HG03571 (cell line): ENCODE data around the gene PIP5K1B.
"Not testable (repeated sequence)": the region's sequence is repeated elsewhere in the genome, so short reads cannot be mapped to it uniquely, and the experiment has no call there.

Source experiments
- ATAC-seq: cut with Tn5 transposase; IDR thresholded peaks from one replicate; pipeline ENCODE4 v1.9.1; 2021; ENCODE audit not compliant: unreplicated experiment

The PIP5K1B gene

DNA sequence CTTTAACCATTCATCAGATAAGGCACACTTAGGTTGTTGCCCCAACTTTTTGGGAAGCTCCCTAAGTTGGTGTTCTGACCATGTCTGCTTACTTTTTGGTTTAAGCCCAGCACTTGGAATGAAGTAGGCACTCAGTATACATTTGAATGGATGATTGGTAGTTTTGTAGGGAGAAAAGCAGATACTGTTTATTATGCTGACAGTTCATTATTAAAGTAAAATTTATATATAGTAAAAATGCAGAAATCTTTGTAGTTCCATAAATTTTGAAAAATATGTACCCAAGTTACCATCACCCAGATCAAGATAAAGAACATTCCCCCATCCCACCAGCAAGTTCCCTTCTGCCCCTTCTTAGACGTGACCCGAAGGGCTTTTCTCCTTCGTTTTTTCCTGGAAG is 273.5 kb downstream of the PIP5K1B start:
- no peak for ATAC-seq

DNA sequence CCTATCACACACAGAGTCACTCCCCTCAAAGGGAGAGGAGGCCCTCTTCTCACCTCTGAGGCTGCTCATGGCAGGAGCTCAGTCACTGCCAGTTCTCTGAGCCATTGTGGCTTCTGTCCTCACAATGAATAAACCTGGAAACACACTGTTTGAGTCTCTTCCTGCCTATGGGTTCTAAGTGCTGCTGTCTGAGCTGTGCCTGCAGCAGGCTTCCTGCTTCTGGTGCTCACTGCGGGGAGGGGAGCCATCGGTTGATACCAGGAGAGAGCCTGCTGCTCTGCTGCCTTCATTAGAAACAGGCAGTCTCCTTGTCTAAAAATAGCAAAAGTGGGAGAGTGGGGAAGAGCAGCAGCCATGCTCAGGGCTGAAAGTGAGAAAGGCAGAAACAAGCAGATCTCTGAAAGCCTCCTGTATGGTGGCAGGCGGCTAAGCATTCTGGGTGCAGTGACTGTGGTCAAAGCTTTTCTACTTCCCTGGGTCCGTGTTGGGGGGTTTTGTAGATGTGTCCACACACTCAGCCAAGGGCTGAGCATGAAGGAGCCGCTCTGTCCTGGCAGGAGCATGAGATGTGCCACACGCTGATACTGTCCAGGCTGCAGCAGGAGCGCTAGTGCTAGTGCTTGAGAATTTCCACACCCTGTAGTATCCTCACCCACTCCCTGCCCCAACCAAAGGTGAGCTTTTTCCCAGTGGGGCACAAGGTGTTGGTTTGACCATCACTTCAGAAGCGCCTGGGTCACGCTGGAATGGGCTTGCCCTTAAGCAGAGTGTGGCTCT is 274.7 kb downstream of the PIP5K1B start:
- peak; percentile 34 for ATAC-seq

DNA sequence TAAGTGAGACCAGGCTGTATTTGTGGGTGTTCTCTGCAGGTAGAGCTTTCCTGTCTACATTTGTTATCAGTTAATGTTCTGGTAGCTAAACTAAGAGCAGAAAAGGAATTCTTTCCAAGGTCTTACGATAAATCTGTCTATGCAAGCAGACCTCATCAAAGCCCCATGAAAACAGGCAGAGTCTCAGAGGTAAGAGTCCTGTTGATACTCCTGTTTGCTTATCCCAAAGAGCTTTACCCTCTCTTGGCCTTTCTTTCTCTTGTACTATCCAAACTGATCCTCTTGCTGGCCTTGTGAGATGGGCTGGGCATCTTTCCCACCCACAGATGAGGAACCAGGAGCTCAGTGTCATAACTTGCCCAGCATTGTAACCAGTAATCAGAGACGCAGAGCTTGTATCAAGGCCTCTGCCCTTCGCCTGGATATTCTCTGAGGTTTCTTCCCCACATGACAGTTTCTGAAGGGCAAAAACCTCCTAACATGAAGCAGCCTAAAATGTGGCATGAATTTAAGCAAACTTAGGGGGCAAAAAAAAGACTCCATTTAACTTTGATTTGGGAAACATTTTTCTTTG is 275.4 kb downstream of the PIP5K1B start:
- ATAC-seq = no peak

DNA sequence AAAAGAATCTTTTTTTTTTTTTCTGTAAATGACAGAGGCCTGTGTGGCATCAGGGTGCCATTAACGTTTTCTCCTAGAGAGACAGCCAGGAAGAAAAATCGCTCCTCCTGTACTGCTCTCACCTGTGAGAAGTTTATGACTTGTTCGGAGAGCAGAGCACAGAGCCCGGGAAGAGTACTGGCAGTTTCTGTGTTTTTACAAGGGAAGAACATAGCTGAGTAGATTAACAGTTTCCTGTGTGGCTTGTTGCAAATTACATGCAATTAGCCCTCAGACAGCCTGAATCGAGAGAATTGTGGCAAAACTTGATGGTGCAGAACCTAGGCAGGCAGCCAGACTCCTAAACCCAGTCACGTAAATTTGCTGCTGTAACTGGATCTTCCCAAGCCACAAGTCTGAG is 276.7 kb downstream of the PIP5K1B start:
- ATAC-seq = peak; percentile 40

DNA sequence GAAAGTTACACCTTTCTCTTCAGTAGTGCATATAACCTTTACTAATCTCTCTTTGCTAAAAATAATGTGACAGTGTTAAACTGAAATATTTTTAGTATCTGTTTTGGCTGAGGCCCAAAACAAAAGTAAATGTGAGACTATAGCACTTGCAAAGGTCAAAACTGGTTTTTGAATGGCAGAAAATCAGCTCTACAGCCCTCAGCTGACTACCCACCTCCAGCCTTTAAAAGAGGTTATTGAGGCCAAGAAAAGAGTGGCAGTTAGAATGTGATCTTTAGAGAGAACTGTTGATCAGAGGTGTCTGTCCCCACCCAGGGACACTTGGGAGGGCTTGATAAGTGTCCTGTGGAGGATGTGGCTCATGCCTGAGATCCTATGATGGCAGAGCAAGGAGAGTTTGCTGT is 278.0 kb downstream of the PIP5K1B start:
- no peak for ATAC-seq

DNA sequence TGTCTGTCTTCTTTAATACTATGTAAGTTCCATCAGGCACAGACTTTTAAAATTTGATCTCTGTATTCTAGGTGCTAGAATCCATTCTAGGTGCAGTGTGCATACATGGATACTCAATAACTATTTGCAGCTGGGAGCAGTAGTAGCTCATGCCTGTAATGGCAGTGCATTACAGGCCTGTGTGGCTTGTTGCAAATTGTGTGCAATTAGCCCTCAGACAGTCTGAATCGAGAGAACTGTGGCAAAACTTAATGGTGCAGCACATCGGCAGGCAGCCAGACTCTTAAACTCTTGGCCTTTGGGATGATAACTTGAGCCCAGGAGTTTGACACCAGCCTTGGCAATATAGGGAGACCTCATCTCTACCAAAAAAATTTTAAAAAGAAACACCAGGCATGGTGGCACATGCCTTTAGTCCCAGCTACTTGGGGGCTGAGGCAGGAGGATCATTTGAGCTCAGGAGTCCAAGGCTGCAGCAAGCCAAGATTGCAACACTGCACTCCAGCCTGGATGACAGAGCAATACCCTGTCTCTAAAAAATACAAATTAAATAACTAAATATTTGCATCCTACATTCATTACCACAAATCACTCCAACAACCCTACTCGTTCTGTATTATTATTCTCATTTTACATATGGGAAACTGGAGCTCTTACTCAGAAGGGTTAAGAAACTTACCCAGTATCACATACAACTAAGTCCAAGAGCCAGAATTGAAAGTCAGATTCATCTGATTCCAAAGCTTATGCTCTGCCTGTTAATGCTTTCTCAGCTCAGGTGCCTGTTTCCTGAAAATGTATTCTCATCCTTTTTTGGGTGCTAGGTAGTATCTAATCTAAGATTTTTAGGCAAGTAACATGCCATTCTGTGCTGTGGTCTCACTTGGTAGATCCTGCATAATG is 278.7 kb downstream of the PIP5K1B start:
- no peak for ATAC-seq

DNA sequence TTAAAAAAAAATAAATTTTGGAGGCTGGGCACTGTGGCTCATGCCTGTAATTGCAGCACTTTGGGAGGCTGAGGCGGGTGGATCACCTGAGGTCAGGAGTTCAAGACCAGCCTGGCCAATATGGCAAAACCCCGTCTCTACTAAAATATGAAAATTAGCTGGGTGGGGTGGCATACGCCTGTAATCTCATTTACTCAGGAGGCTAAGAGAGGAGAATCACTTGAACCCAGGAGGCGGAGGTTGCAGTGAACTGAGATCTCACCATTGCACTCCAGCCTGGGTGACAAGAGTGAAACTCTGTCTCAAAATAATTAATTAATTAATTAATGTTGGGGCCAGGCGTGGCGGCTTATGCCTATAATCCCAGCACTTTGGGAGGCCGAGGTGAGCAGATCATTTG is 281.9 kb downstream of the PIP5K1B start:
- not testable (repeated sequence) for ATAC-seq

DNA sequence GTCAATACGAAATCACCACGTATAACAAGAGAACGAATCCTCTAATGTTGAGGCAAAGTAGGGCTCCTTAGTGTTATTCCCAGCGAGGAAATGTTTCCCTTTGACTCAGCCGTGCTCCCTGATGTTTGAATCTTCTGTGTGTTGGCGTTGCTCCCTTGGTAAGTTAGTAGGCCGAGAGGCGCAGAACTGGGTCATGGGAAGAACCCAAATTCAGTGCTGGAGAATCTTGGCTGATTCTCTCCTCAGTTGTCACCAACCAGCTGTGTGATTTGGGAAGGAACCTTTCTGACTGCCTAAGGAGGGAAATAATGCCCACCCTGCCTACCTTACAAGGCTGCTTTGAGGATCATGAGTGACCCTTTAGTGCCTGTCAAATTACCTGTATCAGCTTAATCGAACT is 286.4 kb downstream of the PIP5K1B start:
- ATAC-seq = no peak

DNA sequence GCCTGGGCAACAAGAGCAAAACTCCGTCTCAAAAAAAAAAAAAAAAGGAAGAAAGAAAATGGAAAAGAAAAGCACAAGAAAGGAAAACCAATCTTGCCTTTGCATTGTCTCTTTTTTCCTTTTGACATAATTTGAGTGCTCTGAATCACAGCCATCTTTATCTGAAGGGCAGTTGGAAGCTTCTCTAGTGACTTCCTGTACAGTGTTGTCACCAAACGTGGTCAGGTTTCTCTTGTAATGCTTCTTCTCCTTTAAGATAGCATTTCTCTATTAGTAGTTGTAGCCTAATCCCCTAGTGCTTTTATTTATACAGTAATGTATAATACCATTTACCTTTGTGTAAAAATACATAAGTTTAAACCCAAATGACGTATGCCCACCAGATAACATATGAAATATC is 290.7 kb downstream of the PIP5K1B start:
- ATAC-seq = no peak

DNA sequence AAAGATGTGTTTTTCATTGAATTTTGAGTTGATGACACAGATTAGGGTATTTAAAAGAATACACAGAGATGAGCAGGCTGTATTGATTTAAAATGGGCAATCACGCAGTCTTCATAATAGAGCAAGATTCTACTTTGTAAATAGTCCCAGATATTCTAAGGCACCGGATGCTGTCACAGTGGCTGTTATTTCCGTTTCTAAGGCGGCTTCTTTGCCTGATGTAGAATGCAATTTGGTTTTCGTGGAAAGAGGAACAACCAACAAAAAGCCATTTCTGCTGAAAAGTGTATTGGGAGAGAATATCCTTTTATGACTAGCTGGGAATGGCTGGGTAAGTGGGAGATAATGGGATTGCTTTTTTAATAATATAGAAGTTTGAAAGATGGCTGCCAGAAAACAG is 291.4 kb downstream of the PIP5K1B start:
- ATAC-seq = no peak

DNA sequence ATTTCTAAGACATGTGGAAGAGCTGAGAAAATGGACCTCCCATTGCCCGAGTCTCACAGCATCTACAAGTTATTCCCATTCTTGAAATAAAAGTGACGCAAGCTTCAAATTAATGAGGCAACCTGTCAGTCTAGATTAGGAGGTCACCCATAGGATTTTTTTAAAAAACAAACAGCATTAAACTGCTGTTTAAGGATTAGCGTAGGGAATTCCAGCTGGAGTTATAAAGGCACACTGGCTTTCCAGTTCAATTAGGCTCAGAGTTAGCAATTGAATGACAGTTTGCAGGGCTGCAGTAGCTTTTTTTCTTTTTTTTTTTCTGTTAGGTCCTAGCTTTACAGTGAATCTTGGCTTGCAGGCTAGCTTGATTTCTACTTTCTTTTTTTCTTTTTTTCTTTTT is 292.6 kb downstream of the PIP5K1B start:
- ATAC-seq = no peak

DNA sequence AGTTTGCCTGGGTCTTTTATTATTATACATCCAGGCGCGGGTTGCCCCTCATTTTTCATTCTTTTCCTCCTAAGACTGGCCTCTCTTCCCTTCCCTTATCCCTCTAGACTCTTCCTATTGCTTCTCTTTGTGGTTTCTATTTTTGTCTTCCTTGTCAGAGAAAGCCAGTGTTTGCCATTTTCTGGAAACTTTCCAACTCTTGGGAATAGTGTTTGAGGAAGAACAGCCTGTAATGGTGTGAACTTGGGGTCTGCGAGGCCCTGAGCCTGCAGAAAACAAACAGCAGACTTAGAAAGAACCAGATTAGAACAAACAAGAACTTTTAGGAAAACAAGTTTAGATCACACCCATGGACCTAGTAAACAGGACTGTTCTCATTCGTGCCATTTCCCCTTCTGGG is 293.3 kb downstream of the PIP5K1B start:
- no peak for ATAC-seq

DNA sequence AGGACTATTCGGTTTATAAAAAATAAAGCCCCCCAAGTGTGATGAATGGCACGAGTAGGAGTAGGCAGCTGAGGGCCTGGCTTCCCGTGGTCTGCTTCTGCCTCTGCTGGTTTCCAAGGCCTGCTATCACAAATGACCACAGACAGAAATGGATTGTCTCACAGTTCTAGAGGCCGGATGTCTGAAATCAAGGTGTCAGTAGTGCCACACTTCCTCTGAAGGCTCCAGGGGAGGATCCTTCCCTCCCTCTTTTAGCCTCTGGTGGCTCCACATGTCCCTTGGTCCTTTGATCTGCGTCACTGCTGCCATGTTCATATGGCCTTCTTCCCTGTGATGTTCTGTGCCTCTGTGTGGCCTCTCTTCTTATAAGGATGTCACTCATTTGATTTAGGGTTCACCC is 293.8 kb downstream of the PIP5K1B start:
- ATAC-seq = no peak

DNA sequence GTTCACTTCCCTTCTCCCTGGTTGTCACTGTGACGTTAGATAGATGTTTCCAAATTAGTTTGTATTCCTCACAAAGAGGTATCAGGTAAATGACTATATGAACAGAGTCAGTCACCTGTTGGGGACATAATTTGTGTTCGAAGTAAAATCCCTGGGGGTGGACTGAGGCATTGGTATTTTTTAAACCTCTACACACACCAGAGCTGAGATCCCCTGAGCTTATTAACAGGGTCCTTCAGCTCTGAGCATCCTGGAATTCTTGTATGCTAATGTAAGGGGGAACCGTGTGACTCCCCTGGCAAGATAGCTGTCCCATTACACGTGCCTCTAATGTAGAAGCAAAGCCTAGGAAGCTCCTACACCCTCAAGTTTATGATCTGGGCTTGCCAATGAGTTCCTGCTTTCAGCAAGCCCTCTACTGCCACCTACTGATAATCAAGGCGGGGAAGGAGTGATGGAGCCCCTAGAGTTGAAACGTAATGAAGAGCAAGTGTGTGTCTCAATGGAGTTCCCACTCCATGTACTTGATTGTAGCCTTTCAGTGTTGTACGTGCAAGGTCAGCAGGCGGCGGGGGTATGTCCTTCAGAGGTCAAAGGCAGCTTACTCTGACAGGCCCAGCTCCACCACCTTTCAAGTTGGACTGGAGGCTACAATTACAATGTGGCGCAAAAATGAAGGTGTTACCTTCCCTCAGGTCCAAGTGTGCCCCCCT is 294.5 kb downstream of the PIP5K1B start:
- no peak for ATAC-seq

DNA sequence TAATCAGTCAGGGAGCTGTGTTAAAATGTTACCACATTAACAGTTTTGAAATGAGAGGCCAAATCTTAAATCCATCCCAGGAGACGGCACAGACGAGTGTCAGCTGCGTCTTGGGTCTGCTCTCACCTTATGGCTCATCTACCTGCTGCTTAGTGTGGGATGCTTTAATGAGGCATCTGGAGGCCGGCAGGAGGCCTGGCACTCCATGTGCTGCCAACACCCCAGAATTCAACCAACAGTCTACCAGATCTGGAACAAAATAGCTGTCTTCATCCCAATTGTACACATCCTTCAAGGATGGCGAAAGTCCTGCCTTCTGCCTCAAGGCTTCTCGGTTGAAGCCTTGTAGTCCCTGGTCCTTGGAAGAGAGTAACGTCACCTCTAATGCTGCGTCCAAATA is 296.9 kb downstream of the PIP5K1B start:
- no peak for ATAC-seq

DNA sequence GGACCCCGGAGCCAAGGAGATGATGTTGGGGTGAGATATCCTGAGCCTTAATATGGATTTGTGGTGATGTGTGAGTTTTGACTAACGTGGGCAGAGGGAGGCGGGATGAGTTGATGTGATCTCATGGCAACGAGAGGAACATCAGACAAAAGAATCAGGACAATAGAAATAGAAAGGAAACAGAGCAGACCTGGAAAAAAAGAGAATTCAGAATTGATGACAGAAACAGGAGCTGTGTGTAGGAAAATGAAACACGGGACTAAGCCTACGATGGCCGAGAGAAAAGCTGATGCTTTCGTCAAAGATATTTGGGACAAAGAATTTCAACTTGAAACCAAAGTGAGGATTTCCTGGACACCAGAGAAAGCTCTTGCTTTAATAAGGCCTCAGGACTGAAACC is 298.0 kb downstream of the PIP5K1B start:
- ATAC-seq = no peak

DNA sequence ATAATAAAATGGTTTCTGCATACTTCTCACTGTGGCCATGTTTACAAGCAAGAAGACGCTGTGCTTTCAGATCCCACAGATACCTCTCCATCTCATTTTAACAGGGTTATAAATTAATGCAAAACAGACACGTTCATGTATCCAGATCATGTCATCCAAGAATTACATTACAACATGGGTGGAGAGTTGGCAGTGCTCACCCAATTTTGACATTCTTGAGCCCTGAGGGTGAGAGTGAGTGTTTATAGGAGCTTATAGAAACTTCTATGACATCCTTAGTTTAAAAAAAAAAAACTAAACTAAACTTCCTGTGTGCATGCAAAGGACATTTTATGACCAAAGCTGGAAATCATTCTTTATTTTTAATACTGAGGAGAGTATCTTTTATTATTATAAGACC is 299.8 kb downstream of the PIP5K1B start:
- no peak for ATAC-seq

DNA sequence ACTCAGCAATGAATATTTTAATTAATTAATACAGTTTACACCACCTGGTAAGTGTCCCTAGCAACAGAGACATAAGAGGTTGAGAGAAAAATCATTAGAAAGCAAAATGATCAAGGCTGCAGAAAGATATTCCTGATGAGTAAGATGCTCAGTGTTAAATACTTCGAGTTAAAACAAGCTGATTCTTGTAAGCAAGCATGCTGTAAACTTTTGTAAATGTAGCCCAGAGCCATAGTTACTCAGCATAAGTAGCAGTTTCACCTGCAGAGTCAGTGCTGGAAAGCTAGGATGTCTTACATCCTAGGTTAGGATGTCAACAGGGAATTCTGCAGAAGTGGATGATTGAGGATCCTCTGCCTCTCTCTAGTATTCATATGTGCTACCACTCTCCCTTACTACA is 304.7 kb downstream of the PIP5K1B start:
- no peak for ATAC-seq

DNA sequence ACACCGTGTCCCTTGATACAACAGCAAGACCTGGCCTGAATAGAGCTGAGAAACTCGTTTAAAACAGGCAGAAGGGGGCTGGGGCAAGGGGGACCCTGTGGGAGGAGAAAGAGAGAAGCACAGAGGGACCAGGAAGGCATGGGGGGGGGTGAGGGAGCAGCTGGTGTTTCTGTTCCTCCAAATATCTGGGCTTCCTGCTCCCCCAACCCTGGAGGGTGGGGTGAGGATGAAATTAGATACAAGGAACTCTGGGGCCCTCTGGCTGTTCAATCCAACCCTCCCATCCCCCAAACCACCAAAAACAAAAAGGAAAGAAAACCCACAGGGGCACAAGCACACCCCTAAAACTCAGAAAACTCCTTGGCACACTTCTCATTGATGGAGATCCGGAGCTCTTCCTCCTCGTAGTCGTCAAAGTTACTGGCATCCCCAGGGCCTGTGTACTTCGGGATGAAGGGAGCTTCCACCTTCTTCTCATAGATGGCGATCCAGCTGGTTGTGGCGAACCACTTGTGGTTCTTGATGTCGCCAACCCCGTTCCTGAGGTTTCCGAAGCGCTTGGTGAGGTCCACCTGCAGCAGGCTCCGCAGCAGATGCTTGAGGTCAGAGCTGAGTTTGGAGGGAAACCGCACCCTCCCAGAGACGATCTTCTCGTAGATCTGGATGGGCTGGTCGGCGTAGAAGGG is 307.8 kb downstream of the PIP5K1B start:
- ATAC-seq = no peak

DNA sequence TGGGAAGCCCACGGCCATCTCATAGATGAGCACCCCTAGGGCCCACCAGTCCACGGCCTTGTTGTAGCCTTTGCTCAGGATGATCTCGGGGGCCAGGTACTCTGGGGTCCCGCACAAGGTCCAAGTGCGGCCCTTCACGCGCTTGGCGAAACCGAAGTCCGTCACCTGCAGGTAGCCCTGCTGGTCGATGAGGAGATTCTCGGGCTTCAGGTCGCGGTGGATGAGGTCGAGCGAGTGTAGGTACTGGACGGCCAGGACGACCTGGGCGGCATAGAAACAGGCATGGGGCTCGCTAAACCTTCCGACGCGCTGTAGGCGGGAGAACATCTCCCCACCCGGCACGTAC is 308.3 kb downstream of the PIP5K1B start:
- ATAC-seq = no peak

DNA sequence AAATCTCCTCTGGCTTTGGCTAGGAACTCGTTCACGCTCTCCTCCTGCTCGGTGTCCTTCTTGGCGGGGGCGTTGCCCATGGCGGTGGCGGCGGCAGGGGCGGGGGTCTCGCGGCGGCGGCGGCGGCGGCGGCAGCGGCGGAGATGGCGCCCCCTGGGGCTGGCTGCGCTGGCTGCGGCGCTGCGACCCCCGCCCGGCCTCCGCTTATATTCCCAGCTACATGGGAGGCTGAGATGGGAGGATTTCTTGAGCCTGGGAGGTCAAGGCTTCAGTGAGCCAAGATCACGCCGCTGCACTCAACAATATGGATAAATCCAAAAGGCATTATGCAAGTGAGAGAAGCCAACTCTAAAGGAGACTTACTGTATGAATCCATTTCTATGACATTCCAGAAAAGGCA is 309.0 kb downstream of the PIP5K1B start, which contains the start of gene PRKACG:
PRKACG (minus strand) TSS at position 101 of the 400 bp plus-strand sequence; CDS start at position 80, 21 bp downstream.
- ATAC-seq = no peak
